ENCODE measurements around the gene FAM83F. TPM values are rescaled to one million over a fixed set of nuclear protein-coding genes. Genes with fewer than 3 reads are reported as not detected.

Gene FAM83F
- total RNA-seq, 5 donors from 2014 or later (not counting 1 experiment from before 2014, with no cell fraction given): 0.26 to 4.9 (median 0.79) TPM

DNA sequence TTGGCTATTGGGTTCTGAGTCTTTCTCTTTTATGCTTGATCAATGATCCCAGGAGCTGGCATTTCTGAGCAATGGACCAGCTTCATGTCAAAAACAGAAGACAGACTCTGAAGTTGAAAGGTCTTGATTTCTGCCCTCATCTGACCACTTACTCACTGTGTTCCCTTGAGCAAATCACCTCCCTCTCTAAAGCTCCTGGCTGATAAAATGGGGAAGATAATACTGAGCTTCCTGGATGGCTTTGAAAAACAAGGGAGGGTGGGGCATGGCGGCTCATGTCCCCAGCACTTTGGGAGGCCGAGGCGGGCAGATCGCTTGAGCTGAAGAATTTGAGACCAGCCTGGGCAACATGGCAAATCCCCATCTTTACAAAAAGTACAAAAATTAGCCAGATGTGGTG lies 6.4 kb downstream of the FAM83F start:
- ATAC-seq (replicated peaks in 1 of 4) (no peak), DNase-seq (no peak)
- no CpG with 5 or more reads among the region's 4 CpGs for WGBS (ENCODE audit: insufficient coverage)
- ChIA-PET POLR2A (interaction anchor here in 1 of 2 donors (0.9 kb wide), 1 partner anchor 36 kb away, joined by 3 read pairs; no protein-coding TSS in a partner anchor), CTCF (interaction anchor here in 1 of 2 donors (0.6 kb wide), 1 partner anchor 334 kb away, joined by 6 read pairs; no protein-coding TSS in a partner anchor)
- no peak overlapping the region for H3K4me3 ChIP-seq (ENCODE audit: control insufficient read depth in 1 of 2, extremely low read depth in 1 of 2, low read length in 1 of 2)
- H3K36me3 Mint-ChIP-seq: no peaks in the 10 kb centered on the region
- H3K9me3 ChIP-seq: no peaks in the 10 kb centered on the region
- no peaks in the 10 kb centered on the region for H3K36me3 ChIP-seq (ENCODE audit: control insufficient read depth in 2 of 2, extremely low read depth in 1 of 2, insufficient read depth in 1 of 2, low read length in 1 of 2)
- peaks cover 0 to 32% of the 10 kb centered on the region in 2 experiments for H3K27me3 ChIP-seq (replicated peaks in 1 of 2; ENCODE audit: control insufficient read depth in 2 of 2, extremely low read depth in 1 of 2, insufficient read depth in 2 of 2, low read length in 1 of 2)
- no peak overlapping the region for H3K4me3 Mint-ChIP-seq
- no peaks in the 10 kb centered on the region for H3K4me1 ChIP-seq (ENCODE audit: control insufficient read depth in 1 of 2, extremely low read depth in 1 of 2, insufficient read depth in 2 of 2, low read length in 2 of 2)
- no peak overlapping the region for H3K27ac Mint-ChIP-seq
- H3K4me1 Mint-ChIP-seq: peaks cover 0 to 1% (median 0%) of the 10 kb centered on the region in 3 donors
- no peaks in the 10 kb centered on the region for H3K9me3 Mint-ChIP-seq
- H3K27ac ChIP-seq (ENCODE audit: low read length): no peak overlapping the region
- peaks cover 3 to 26% of the 10 kb centered on the region in 2 donors for H3K27me3 Mint-ChIP-seq

DNA sequence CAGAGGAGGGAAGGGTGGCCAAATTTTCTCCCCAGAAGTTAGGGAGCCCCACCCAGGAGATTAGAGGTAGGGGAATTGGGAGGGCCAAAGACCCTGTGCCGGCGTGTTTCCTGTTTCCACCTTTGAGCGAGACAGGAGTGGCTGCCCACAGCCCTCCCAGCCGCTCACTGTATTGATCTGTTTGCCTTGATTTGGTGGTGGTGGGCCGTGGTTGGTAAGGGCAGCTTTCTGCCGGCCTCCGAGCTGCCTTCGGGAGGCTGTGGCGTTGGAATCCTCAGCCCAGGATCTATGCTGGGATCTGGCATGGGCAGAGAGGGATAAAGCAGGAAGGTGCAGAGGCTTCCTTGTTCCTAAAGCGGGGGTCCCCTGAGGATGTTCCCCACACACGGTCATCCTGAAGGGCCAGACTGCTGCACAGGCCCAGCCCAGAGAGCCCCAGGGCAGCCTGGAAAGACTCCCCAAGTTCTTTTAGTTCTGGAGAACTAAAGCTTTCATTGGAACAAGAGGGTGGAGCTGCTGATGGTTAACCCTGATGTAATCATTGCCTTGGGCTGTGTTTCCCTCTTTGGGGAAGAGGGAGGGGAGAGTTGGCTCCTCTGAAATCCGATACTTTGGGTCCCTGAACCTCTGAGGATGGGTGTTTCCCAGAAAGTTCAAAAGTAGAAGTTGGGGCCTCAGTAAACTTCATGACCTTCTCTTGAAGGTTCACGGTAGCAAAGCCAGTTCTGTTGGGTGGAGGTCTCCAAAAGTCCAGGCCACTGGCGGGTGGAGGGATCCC lies 7.2 kb downstream of the FAM83F start:
- Mint-ChIP-seq H3K36me3 (no peaks in the 10 kb centered on the region), H3K4me1 (no peaks in the 10 kb centered on the region), H3K9me3 (no peaks in the 10 kb centered on the region), H3K27me3 (peaks cover 0 to 26% of the 10 kb centered on the region in 2 donors), H3K4me3 (no peak overlapping the region), H3K27ac (no peak overlapping the region)
- Histone ChIP-seq H3K4me3 (ENCODE audit: control insufficient read depth in 1 of 2, extremely low read depth in 1 of 2, low read length in 1 of 2) (no peak overlapping the region), H3K27ac (ENCODE audit: low read length) (no peak overlapping the region), H3K4me1 (ENCODE audit: control insufficient read depth in 1 of 2, extremely low read depth in 1 of 2, insufficient read depth in 2 of 2, low read length in 2 of 2) (no peaks in the 10 kb centered on the region), H3K9me3 (no peaks in the 10 kb centered on the region), H3K27me3 (replicated peaks in 1 of 2; ENCODE audit: control insufficient read depth in 2 of 2, extremely low read depth in 1 of 2, insufficient read depth in 2 of 2, low read length in 1 of 2) (peaks cover 0 to 36% of the 10 kb centered on the region in 2 experiments), H3K36me3 (ENCODE audit: control insufficient read depth in 2 of 2, extremely low read depth in 1 of 2, insufficient read depth in 1 of 2, low read length in 1 of 2) (no peaks in the 10 kb centered on the region)
- DNase-seq (no peak), ATAC-seq (replicated peaks in 1 of 4) (no peak)
- 81% methylated on average over 14 of the region's 14 CpGs for WGBS (ENCODE audit: insufficient coverage)
- ChIA-PET CTCF (no interaction called here), POLR2A (no interaction called here)

DNA sequence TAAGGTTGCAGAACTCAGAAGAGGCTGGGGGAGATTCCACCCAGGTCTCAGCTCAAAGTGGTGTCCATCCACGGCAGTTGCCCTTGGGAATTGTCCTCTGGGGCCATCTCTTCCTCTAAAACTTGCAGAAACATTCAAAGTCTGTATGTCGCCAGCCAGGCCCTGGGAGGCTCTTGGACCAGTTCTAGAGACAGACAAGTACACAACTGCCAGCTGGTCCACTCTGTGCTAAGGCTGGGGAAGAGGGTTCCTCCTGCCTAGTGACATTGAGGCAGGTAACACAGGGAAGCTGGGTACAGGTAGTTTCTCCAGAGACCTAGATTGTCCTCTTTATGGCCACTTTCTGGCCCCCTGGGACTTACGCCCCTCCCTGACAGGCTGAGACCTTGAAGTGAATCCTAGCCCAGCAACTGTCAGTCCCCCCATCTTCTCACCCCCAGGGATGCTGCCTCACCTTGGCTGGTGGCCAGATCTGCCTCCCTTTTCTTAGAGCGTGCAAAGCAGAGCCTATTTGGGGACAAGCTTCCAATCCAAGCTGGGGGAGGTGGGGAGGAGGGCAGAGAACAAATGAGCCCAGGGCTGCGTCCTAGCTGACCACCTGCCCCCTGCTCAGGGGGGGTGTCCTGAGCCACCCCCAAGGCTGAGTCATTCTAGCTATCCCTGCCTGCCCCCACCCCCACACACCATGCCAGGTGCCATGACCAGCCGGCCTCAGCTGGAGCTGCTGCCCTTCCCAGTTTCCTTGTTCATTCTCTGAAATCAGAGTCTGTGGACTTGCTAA lies 8.4 kb downstream of the FAM83F start:
- no peaks in the 10 kb centered on the region for H3K4me1 ChIP-seq (ENCODE audit: control insufficient read depth in 1 of 2, extremely low read depth in 1 of 2, insufficient read depth in 2 of 2, low read length in 2 of 2)
- ATAC-seq (replicated peaks in 1 of 4) (no peak), DNase-seq (no peak)
- no peak overlapping the region for H3K4me3 Mint-ChIP-seq
- no peak overlapping the region for H3K4me3 ChIP-seq (ENCODE audit: control insufficient read depth in 1 of 2, extremely low read depth in 1 of 2, low read length in 1 of 2)
- H3K27ac ChIP-seq (ENCODE audit: low read length): no peak overlapping the region
- no peaks in the 10 kb centered on the region for H3K36me3 ChIP-seq (ENCODE audit: control insufficient read depth in 2 of 2, extremely low read depth in 1 of 2, insufficient read depth in 1 of 2, low read length in 1 of 2)
- POLR2A ChIA-PET: no interaction called here
- H3K27me3 ChIP-seq (replicated peaks in 1 of 2; ENCODE audit: control insufficient read depth in 2 of 2, extremely low read depth in 1 of 2, insufficient read depth in 2 of 2, low read length in 1 of 2): peaks cover 0 to 32% of the 10 kb centered on the region in 2 experiments
- CTCF ChIA-PET: no interaction called here
- H3K36me3 Mint-ChIP-seq: no peaks in the 10 kb centered on the region
- peaks cover 0 to 24% of the 10 kb centered on the region in 2 donors for H3K27me3 Mint-ChIP-seq
- no peaks in the 10 kb centered on the region for H3K9me3 ChIP-seq
- no peak overlapping the region for H3K27ac Mint-ChIP-seq
- WGBS (ENCODE audit: insufficient coverage): 63% methylated on average over 3 of the region's 6 CpGs
- H3K9me3 Mint-ChIP-seq: no peaks in the 10 kb centered on the region
- H3K4me1 Mint-ChIP-seq: no peaks in the 10 kb centered on the region

GRCh38 chr22:40004836-40005235 lies 10.1 kb downstream of the FAM83F start:
- Histone ChIP-seq H3K4me3 (ENCODE audit: control insufficient read depth in 1 of 2, extremely low read depth in 1 of 2, low read length in 1 of 2) (no peak overlapping the region), H3K4me1 (ENCODE audit: control insufficient read depth in 1 of 2, extremely low read depth in 1 of 2, insufficient read depth in 2 of 2, low read length in 2 of 2) (peaks cover 4 to 9% of the 10 kb centered on the region in 2 experiments), H3K9me3 (no peaks in the 10 kb centered on the region), H3K27ac (ENCODE audit: low read length) (no peak overlapping the region), H3K36me3 (ENCODE audit: control insufficient read depth in 2 of 2, extremely low read depth in 1 of 2, insufficient read depth in 1 of 2, low read length in 1 of 2) (no peaks in the 10 kb centered on the region), H3K27me3 (replicated peaks in 1 of 2; ENCODE audit: control insufficient read depth in 2 of 2, extremely low read depth in 1 of 2, insufficient read depth in 2 of 2, low read length in 1 of 2) (peaks cover 0 to 45% of the 10 kb centered on the region in 2 experiments)
- 67% methylated on average over 4 of the region's 6 CpGs for WGBS (ENCODE audit: insufficient coverage)
- ChIA-PET POLR2A (interaction anchor here in 1 of 2 donors (0.6 kb wide), 1 partner anchor 521 kb away, joined by 3 read pairs; no protein-coding TSS in a partner anchor), CTCF (no interaction called here)
- no peak overlapping the region for H3K27ac Mint-ChIP-seq
- H3K27me3 Mint-ChIP-seq: peaks cover 0 to 35% of the 10 kb centered on the region in 2 donors
- H3K9me3 Mint-ChIP-seq: no peaks in the 10 kb centered on the region
- ATAC-seq (replicated peaks in 1 of 4): no peak
- no peak for DNase-seq
- peaks cover 8 to 9% (median 8%) of the 10 kb centered on the region in 3 donors for H3K4me1 Mint-ChIP-seq
- H3K4me3 Mint-ChIP-seq: no peak overlapping the region
- no peaks in the 10 kb centered on the region for H3K36me3 Mint-ChIP-seq

DNA sequence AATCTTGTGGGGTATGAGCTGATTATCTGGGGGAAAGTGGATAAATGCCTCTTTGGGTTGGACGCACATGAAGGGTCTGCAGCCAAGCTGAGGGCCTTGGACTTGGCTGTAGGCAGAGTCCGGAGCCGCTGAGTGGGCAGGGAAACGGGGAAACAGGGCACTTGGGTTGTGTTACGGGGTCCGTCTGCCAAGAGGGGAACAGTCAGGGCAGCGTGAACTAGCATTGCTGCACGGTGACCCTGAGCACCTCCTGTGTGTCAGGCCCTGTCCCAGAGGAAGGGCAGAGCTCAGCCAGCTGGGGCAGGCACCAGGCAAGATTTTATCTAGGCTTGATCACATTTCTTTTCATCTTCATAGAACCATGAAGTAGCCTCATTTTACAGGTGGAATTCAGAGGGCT lies 11.9 kb downstream of the FAM83F start:
- Histone ChIP-seq H3K27ac (ENCODE audit: low read length) (no peak overlapping the region), H3K9me3 (no peaks in the 10 kb centered on the region), H3K36me3 (ENCODE audit: control insufficient read depth in 2 of 2, extremely low read depth in 1 of 2, insufficient read depth in 1 of 2, low read length in 1 of 2) (no peaks in the 10 kb centered on the region), H3K4me1 (ENCODE audit: control insufficient read depth in 1 of 2, extremely low read depth in 1 of 2, insufficient read depth in 2 of 2, low read length in 2 of 2) (peaks cover 7 to 17% of the 10 kb centered on the region in 2 experiments), H3K27me3 (replicated peaks in 1 of 2; ENCODE audit: control insufficient read depth in 2 of 2, extremely low read depth in 1 of 2, insufficient read depth in 2 of 2, low read length in 1 of 2) (peaks cover 0 to 46% of the 10 kb centered on the region in 2 experiments), H3K4me3 (ENCODE audit: control insufficient read depth in 1 of 2, extremely low read depth in 1 of 2, low read length in 1 of 2) (no peak overlapping the region)
- peaks cover 0 to 39% of the 10 kb centered on the region in 2 donors for H3K27me3 Mint-ChIP-seq
- H3K27ac Mint-ChIP-seq: no peak overlapping the region
- CTCF ChIA-PET: interaction anchor here in 1 of 2 donors (0.6 kb wide), 1 partner anchor 452 kb away, joined by 7 read pairs; no protein-coding TSS in a partner anchor
- DNase-seq (no peak), ATAC-seq (replicated peaks in 1 of 4) (no peak)
- no peaks in the 10 kb centered on the region for H3K36me3 Mint-ChIP-seq
- 90% methylated on average over 8 of the region's 8 CpGs for WGBS (ENCODE audit: insufficient coverage)
- H3K4me1 Mint-ChIP-seq: peaks cover 15 to 17% (median 15%) of the 10 kb centered on the region in 3 donors
- H3K4me3 Mint-ChIP-seq: no peak overlapping the region
- POLR2A ChIA-PET: no interaction called here
- H3K9me3 Mint-ChIP-seq: no peaks in the 10 kb centered on the region

Data from T-cell (primary cell).